HCT116 (cell line): Measurements from ENCODE around the gene SLC22A8. TPM values are rescaled to one million over a fixed set of nuclear protein-coding genes. Genes with fewer than 3 reads are reported as not detected.

Source experiments
- ATAC-seq: fragments of 200-7000 bp; cut with Tn5 transposase; 2 replicates; pipeline ENCODE4 v1.9.1; 2020; ENCODE audit warnings: mild to moderate bottlenecking, moderate library complexity
- BruUV-seq: library from RNA; stranded (reverse); fragments of 400-500 nt; replicated peaks from 2 replicates; lab custom pipeline; 2021; lab: Mats Ljungman, UMichigan
- CTCF ChIA-PET: fragments of 300-600 bp; sonication (Branson Sonifier 250); formaldehyde crosslinking; loops from one replicate; lab custom pipeline; 2021; ENCODE audit warnings: antibody characterized with exemption; lab: Charles Lee
- POLR2A ChIA-PET: fragments of 300-600, 350-600 bp; sonication (Branson Sonifier 250); formaldehyde crosslinking; loops from one replicate; lab custom pipeline; 2021; ENCODE audit warnings: antibody characterized with exemption; lab: Charles Lee
- RAD21 ChIA-PET, 2 experiments: fragments of 300-600 bp; sonication (Branson Sonifier 250); formaldehyde crosslinking; loops; one replicate each; lab custom pipeline; 2023; ENCODE audit warnings: low total read pairs in 2 of 2; ENCODE audit not compliant: uncharacterized antibody in 2 of 2, unreplicated experiment in 2 of 2, low non-redundant PET in 1 of 2; lab: Charles Lee
- DNase-seq: peaks from one replicate; pipeline ENCODE4 v3.0.0-alpha.2; 2010; ENCODE audit warnings: low read depth, low spot score
- H2AFZ ChIP-seq: fragments of 200-600 bp; shearing (Covaris generic), sonication (generic); 2 replicates; pipeline ENCODE4 v1.6.1; 2017; ENCODE audit warnings: low read depth, mixed run types, mixed read lengths, antibody characterized with exemption, low read length; ENCODE audit not compliant: poor library complexity, severe bottlenecking
- H3K27ac ChIP-seq: 2 replicates; pipeline ENCODE4 v1.5.1; 2012; ENCODE audit warnings: low read depth, low read length
- H3K27me3 ChIP-seq: fragments of 200-600 bp; sonication (generic); 2 replicates; pipeline ENCODE4 v1.6.1; 2016; ENCODE audit warnings: mixed run types, low read length, mixed read lengths; ENCODE audit not compliant: insufficient read depth
- H3K36me3 ChIP-seq, 2 experiments: fragments of 200-500 bp in 1 of 2; fragments of 200-600 bp in 1 of 2; sonication (Bioruptor generic) in 1 of 2; sonication (generic) in 1 of 2; 2 replicates each; pipeline versions ENCODE4 v1.5.1 to v1.6.1; 2014 to 2016; ENCODE audit warnings: low read length in 2 of 2, inconsistent platforms in 1 of 2, mixed read lengths in 1 of 2, mixed run types in 1 of 2; ENCODE audit not compliant: insufficient read depth in 2 of 2, control insufficient read depth in 1 of 2
- H3K4me1 ChIP-seq, 2 experiments: fragments of 200-600 bp in 1 of 2; sonication (generic) in 1 of 2; 2 replicates each; pipeline versions ENCODE4 v1.5.1 to v1.6.1; 2012 to 2017; ENCODE audit warnings: low read length in 2 of 2, inconsistent platforms in 1 of 2, mild to moderate bottlenecking in 1 of 2, mixed read lengths in 1 of 2, mixed run types in 1 of 2, moderate library complexity in 1 of 2; ENCODE audit not compliant: insufficient read depth in 2 of 2, control insufficient read depth in 1 of 2
- H3K4me2 ChIP-seq: fragments of 200-600 bp; sonication (generic); 2 replicates; pipeline ENCODE4 v1.6.1; 2017; ENCODE audit warnings: mixed run types, low read length, mixed read lengths
- H3K4me3 ChIP-seq, 2 experiments: fragments of 200-600 bp in 1 of 2; sonication (generic) in 1 of 2; replicated peaks in 1 of 2; 2 replicates each; pipeline ENCODE4 v1.5.1; 2011 to 2016; ENCODE audit warnings: low read length in 2 of 2, control low read depth in 1 of 2, low read depth in 1 of 2, mild to moderate bottlenecking in 1 of 2, mixed read lengths in 1 of 2, mixed run types in 1 of 2
- H3K79me2 ChIP-seq: fragments of 200-600 bp; sonication (generic); 2 replicates; pipeline ENCODE4 v1.6.1; 2017; ENCODE audit warnings: mild to moderate bottlenecking, mixed run types, low read length, moderate library complexity, mixed read lengths; ENCODE audit not compliant: insufficient read depth
- H3K9ac ChIP-seq: fragments of 200-600 bp; sonication (generic); 2 replicates; pipeline ENCODE4 v1.6.1; 2016; ENCODE audit warnings: low read length, mixed read lengths
- H3K9me2 ChIP-seq: fragments of 200-600 bp; sonication (generic), shearing (Covaris generic); 2 replicates; pipeline ENCODE4 v1.6.1; 2017; ENCODE audit warnings: mixed run types, mild to moderate bottlenecking, moderate library complexity; ENCODE audit not compliant: insufficient read depth
- H3K9me3 ChIP-seq, 2 experiments: fragments of 200-500 bp in 1 of 2; fragments of 200-600 bp in 1 of 2; sonication (Bioruptor generic) in 1 of 2; sonication (generic) in 1 of 2; 2 replicates each; pipeline ENCODE4 v1.6.1; 2014 to 2017; ENCODE audit warnings: low read length in 2 of 2, mixed read lengths in 2 of 2, inconsistent platforms in 1 of 2, low read depth in 1 of 2, mild to moderate bottlenecking in 1 of 2, mixed run types in 1 of 2, moderate library complexity in 1 of 2; ENCODE audit not compliant: control insufficient read depth in 1 of 2, insufficient read depth in 1 of 2
- H4K20me1 ChIP-seq: fragments of 200-600 bp; sonication (generic), shearing (Covaris generic); 2 replicates; pipeline ENCODE4 v1.6.1; 2017; ENCODE audit warnings: mixed run types, mild to moderate bottlenecking, moderate library complexity; ENCODE audit not compliant: insufficient read depth
- CBX3 ChIP-seq: IDR thresholded peaks from 2 replicates; pipeline ENCODE4 v1.6.1; 2012; ENCODE audit warnings: low read depth
- CTCF ChIP-seq, 3 experiments: fragments of 200-600 bp in 1 of 3; sonication (generic) in 1 of 3; IDR thresholded peaks in 2 of 3; conservative IDR thresholded peaks in 1 of 3; 2 replicates each; pipeline ENCODE4 v1.5.1; 2012 to 2017; ENCODE audit warnings: low read depth in 2 of 3, low read length in 2 of 3, antibody characterized with exemption in 1 of 3, borderline replicate concordance in 1 of 3, control low read depth in 1 of 3, mild to moderate bottlenecking in 1 of 3, mixed read lengths in 1 of 3, mixed run types in 1 of 3, moderate library complexity in 1 of 3; ENCODE audit not compliant: insufficient read depth in 1 of 3
- EGR1 ChIP-seq: IDR thresholded peaks from 2 replicates; pipeline ENCODE4 v1.6.1; 2012; ENCODE audit warnings: low read depth
- FOSL1 ChIP-seq: IDR thresholded peaks from 2 replicates; pipeline ENCODE4 v1.6.1; 2012; ENCODE audit warnings: low read depth
- JUND ChIP-seq: IDR thresholded peaks from 2 replicates; pipeline ENCODE4 v1.6.1; 2012
- POLR2A ChIP-seq: IDR thresholded peaks from 2 replicates; pipeline ENCODE4 v1.7.0; 2011; ENCODE audit warnings: borderline replicate concordance; ENCODE audit not compliant: insufficient read depth, insufficient read length; ENCODE audit errors: extremely low read depth
- SIN3A ChIP-seq: IDR thresholded peaks from 2 replicates; pipeline ENCODE4 v1.6.1; 2012; ENCODE audit warnings: low read depth
- SRF ChIP-seq: IDR thresholded peaks from 2 replicates; pipeline ENCODE4 v1.6.1; 2012; ENCODE audit warnings: low read depth
- intact Hi-C: fragments of 100-400 bp; cut with micrococcal nuclease; formaldehyde crosslinking; loops from 2 replicates; pipeline ENCODE4 v1.10.0; 2022
- total RNA-seq: library from RNA; stranded (reverse); gene quantifications from one replicate; pipeline ENCODE4 v1.2.1, GENCODE V29; 2021; ENCODE audit not compliant: unreplicated experiment
- TF ChIP-seq, protein P1 (sequence below): IDR thresholded peaks from 2 replicates; pipeline ENCODE4 v1.6.1; 2012; ENCODE audit warnings: low read depth

SLC22A8 gene
- total RNA-seq, 1 experiment from 2014 or later: not detected

DNA sequence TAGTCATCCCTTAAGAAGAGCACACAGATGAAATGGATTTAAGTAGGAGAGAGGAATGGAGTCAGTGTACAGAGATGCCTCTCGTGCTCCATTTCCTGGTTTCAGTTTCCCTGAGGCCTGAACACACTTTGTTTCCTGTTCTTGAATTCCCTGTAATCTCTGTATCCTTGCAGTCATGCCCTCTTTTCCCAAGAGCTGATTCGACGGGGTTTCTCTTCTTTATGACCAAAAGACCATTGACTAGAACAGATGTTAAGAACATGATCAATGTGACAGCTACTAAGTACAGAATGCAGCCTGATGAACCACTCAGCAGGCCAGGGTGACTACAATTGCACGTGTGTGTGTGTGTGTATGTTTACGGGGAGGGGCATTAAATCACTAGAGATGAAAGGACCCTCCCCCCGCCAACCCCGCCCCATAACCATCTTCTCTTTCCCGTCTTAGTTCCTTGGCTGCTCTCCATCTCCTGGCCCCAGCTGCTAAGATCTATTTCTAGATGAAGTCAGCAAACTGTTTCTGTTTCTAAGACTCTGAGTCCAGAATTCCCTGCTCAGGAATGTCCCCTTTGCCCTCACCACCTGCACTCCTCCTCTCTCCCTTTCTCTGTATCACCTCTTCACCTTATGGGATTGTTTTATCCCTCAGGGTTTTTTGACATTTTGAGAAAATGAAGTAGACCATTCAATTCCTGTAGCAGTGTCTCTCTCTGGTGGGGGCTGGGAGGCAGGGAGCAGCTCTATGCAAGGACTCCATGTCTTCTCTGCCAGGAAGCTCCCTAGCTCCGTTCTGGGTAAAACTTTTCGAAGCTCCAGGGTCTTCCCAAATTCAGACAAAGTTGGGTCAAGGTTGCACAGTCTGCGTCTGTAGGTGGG lies 56.9 kb downstream of the SLC22A8 start:
- CTCF ChIA-PET: interaction anchor here (1.2 kb wide), 1 partner anchor 17 kb away, joined by 5 read pairs; no protein-coding TSS in a partner anchor
- no peak for ATAC-seq

More for the DNA sequence above, 56.9 kb downstream of the SLC22A8 start:
- H3K9ac ChIP-seq: no peak overlapping the region
- H3K9me3 ChIP-seq: no peaks in the 10 kb centered on the region
- no peaks in the 10 kb centered on the region for H3K9me2 ChIP-seq
- no peak overlapping the region for H3K4me3 ChIP-seq
- no peak overlapping the region for H3K27ac ChIP-seq
- H4K20me1 ChIP-seq: no peaks in the 10 kb centered on the region
- H3K36me3 ChIP-seq: no peaks in the 10 kb centered on the region
- no TSS peak for BruUV-seq
- intact Hi-C loops: no loop called here
- H3K4me2 ChIP-seq: no peak overlapping the region
- H3K4me1 ChIP-seq: no peaks in the 10 kb centered on the region
- H3K79me2 ChIP-seq: no peaks in the 10 kb centered on the region
- POLR2A ChIA-PET: no interaction called here
- H2AFZ ChIP-seq: no peak overlapping the region
- RAD21 ChIA-PET: no interaction called here
- no peaks in the 10 kb centered on the region for H3K27me3 ChIP-seq
- no peak for TF ChIP-seq SIN3A
- no peak for TF ChIP-seq EGR1
- TF ChIP-seq CBX3: no peak
- TF ChIP-seq, protein P1, sequence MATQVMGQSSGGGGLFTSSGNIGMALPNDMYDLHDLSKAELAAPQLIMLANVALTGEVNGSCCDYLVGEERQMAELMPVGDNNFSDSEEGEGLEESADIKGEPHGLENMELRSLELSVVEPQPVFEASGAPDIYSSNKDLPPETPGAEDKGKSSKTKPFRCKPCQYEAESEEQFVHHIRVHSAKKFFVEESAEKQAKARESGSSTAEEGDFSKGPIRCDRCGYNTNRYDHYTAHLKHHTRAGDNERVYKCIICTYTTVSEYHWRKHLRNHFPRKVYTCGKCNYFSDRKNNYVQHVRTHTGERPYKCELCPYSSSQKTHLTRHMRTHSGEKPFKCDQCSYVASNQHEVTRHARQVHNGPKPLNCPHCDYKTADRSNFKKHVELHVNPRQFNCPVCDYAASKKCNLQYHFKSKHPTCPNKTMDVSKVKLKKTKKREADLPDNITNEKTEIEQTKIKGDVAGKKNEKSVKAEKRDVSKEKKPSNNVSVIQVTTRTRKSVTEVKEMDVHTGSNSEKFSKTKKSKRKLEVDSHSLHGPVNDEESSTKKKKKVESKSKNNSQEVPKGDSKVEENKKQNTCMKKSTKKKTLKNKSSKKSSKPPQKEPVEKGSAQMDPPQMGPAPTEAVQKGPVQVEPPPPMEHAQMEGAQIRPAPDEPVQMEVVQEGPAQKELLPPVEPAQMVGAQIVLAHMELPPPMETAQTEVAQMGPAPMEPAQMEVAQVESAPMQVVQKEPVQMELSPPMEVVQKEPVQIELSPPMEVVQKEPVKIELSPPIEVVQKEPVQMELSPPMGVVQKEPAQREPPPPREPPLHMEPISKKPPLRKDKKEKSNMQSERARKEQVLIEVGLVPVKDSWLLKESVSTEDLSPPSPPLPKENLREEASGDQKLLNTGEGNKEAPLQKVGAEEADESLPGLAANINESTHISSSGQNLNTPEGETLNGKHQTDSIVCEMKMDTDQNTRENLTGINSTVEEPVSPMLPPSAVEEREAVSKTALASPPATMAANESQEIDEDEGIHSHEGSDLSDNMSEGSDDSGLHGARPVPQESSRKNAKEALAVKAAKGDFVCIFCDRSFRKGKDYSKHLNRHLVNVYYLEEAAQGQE: no peak
- TF ChIP-seq SRF: no peak
- no peak for TF ChIP-seq FOSL1
- TF ChIP-seq POLR2A: no peak
- no peak for TF ChIP-seq JUND
- no peak for TF ChIP-seq CTCF (IDR thresholded peaks at IDR 0.05 in 2 of 3, conservative IDR thresholded peaks at IDR 0.05 in 1 of 3; ENCODE audit: borderline replicate concordance in 1 of 3, insufficient read depth in 1 of 3, low read depth in 2 of 3, low read length in 2 of 3)
- no peak for DNase-seq
